ENCODE measurements around the gene SRGAP1. TPM values are rescaled to one million over a fixed set of nuclear protein-coding genes. Genes with fewer than 3 reads are reported as not detected.
A peak's percentile ranks its signal among the peaks of the same experiment; 100 is the strongest.

Gene SRGAP1
- total and polyA plus RNA-seq, 7 donors: 0.23 to 5.1 (median 1.5) TPM

- no peaks in the 10 kb centered on the region for H3K27me3 ChIP-seq (ENCODE audit: insufficient read depth in 3 of 3, low read length in 2 of 3)
- 65 to 66% (median 66%) methylated on average over 2 of the region's 2 CpGs for WGBS, 3 donors
- H3K9me3 ChIP-seq: no peaks in the 10 kb centered on the region
- ATAC-seq (no peak), DNase-seq (no peak)
- intact Hi-C loops (cut with DNase I): loop anchor here in 1 of 2 donors (2.0 kb wide), 1 partner anchor 411 kb away; no protein-coding TSS in a partner anchor
- H3K4me1 ChIP-seq: no peaks in the 10 kb centered on the region
- H3K4me3 ChIP-seq: peak overlapping the region; percentile 80
- no peaks in the 10 kb centered on the region for H3K36me3 ChIP-seq (ENCODE audit: insufficient read depth in 1 of 2, low read depth in 1 of 2)
- H3K27ac ChIP-seq: no peak overlapping the region
- no peak for TF ChIP-seq CTCF (IDR thresholded peaks at IDR 0.05)
These were observed 1.2 kb downstream of the SRGAP1 start for GRCh38 chr12:63845726-63846125.

DNA sequence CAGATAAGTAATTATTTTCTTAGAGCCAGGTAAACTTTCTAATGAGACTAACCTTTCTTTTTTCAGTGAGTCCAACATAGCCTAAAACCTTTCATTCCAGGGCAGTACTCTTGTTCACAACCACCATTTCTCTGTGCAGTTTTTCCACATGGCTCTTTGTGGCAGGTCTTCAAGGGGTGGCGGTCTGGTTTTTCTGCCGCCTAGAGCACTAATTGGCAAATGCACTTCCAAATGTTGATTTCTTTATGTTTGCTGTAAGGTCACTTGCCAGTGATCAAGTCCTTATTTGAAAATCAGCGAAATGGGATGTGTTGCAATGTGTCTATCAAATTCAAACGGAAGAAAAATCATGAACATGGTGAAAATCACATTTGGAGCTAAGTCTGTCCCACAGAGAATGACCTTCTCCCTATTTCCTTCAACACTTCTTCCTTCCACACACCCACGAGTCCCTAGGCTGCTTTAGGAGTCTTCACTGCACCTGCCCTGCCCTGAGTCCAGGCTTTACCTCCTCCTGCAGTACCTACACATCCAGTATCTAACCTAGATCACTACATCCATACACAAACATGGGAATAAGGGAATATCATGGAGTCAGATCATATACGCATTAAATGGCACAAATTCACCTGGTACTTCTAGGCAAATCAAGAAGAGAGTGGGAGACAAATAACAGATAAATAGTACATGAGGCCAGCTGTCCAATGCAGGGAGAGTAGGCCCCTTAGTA, 1.9 kb downstream of the SRGAP1 start:
- H3K27ac ChIP-seq: no peak overlapping the region
- no peak overlapping the region for H3K4me3 ChIP-seq
- H3K4me1 ChIP-seq: no peaks in the 10 kb centered on the region
- no peak for DNase-seq
- H3K9me3 ChIP-seq: no peaks in the 10 kb centered on the region
- no peaks in the 10 kb centered on the region for H3K27me3 ChIP-seq (ENCODE audit: insufficient read depth in 3 of 3, low read length in 2 of 3)
- TF ChIP-seq CTCF (IDR thresholded peaks at IDR 0.05): no peak
- WGBS, 3 donors: 86 to 91% (median 89%) methylated on average over 6 of the region's 6 CpGs
- no peaks in the 10 kb centered on the region for H3K36me3 ChIP-seq (ENCODE audit: insufficient read depth in 1 of 2, low read depth in 1 of 2)
- intact Hi-C loops (cut with DNase I): no loop called here
- no peak for ATAC-seq

DNA sequence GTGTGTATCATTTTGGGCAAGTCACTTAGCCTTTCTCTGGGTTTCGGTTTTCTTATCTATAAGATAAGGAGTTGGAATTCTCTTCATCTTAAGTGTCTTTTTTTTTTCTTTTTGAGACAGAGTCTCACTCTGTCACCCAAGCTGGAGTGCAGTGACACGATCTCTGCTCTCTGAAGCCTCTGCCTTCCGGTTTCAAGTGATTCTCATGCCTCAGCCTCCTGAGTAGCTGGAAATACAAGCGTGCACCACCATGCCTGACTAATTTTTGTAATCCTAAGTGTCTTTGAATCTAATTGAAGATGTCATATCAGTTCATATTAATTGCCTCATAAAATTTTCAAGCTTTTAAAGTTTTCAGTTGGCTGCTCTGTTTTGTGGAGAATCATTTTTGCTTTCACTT, 4.0 kb downstream of the SRGAP1 start:
- intact Hi-C loops (cut with DNase I): no loop called here
- DNase-seq: no peak

DNA sequence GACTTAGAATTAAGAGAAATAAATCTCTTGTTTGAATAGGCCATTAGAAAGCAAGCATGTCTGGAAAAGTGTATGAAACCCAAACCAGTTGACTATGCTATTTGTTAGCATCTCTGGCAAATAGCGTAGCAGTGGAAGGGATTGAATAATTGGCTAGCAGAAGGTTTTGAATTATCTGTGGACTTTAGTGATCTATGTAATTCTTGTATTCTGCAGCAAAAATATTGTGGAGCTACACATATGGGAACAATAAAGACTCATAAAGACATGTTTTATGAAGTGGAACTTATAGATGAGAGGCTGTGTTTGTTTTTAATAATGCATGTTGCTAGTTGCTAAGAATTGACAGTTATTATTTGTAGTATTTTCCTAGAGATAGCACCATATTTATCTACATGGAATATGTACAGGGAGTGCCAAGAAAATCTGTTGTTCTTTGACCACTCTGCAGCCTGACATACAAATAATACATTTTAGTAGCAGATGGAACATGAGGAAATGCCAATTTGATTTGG, 4.7 kb downstream of the SRGAP1 start:
- Histone ChIP-seq H3K9me3 (no peaks in the 10 kb centered on the region), H3K27me3 (ENCODE audit: insufficient read depth in 3 of 3, low read length in 2 of 3) (no peaks in the 10 kb centered on the region), H3K4me3 (no peak overlapping the region), H3K36me3 (ENCODE audit: insufficient read depth in 1 of 2, low read depth in 1 of 2) (no peaks in the 10 kb centered on the region), H3K27ac (no peak overlapping the region), H3K4me1 (no peaks in the 10 kb centered on the region)
- TF ChIP-seq CTCF (IDR thresholded peaks at IDR 0.05): no peak
- ATAC-seq (no peak), DNase-seq (no peak)
- intact Hi-C loops (cut with DNase I): no loop called here
- 82 to 93% (median 88%) methylated on average over 1 of the region's 1 CpG for WGBS, 3 donors

More for the DNA sequence above, 4.0 kb downstream of the SRGAP1 start:
- TF ChIP-seq CTCF (IDR thresholded peaks at IDR 0.05): no peak
- Histone ChIP-seq H3K27ac (no peak overlapping the region), H3K4me3 (no peak overlapping the region), H3K27me3 (ENCODE audit: insufficient read depth in 3 of 3, low read length in 2 of 3) (no peaks in the 10 kb centered on the region), H3K4me1 (no peaks in the 10 kb centered on the region), H3K9me3 (no peaks in the 10 kb centered on the region), H3K36me3 (ENCODE audit: insufficient read depth in 1 of 2, low read depth in 1 of 2) (no peaks in the 10 kb centered on the region)
- no peak for ATAC-seq
- 84 to 90% (median 86%) methylated on average over 4 of the region's 4 CpGs for WGBS, 3 donors
